IPS DF 6.9 (cell line): ENCODE results near the gene HYKK.
"Not testable (repeated sequence)": the region's sequence is repeated elsewhere in the genome, so short reads cannot be mapped to it uniquely, and the experiment has no call there.

ENCODE experiments used
- DNase-seq: peaks from one replicate; pipeline ENCODE4 v3.0.0-alpha.2; 2013; ENCODE audit warnings: low read depth, low spot score
- H3K27ac ChIP-seq: one replicate; pipeline ENCODE4 v1.5.1; 2013; ENCODE audit warnings: low read length, control low read depth
- H3K27me3 ChIP-seq: 2 replicates; pipeline ENCODE4 v1.6.1; 2013; ENCODE audit warnings: mild to moderate bottlenecking, low read length; ENCODE audit not compliant: control insufficient read depth, insufficient read depth
- H3K36me3 ChIP-seq: 2 replicates; pipeline ENCODE4 v1.6.1; 2013; ENCODE audit warnings: low read length; ENCODE audit not compliant: control insufficient read depth, insufficient read depth
- H3K4me1 ChIP-seq: 2 replicates; pipeline ENCODE4 v1.6.1; 2013; ENCODE audit warnings: low read length; ENCODE audit not compliant: control insufficient read depth, insufficient read depth
- H3K4me3 ChIP-seq: 2 replicates; pipeline ENCODE4 v1.5.1; 2013; ENCODE audit warnings: mild to moderate bottlenecking, low read length
- H3K9me3 ChIP-seq: 2 replicates; pipeline ENCODE4 v1.6.1; 2013; ENCODE audit warnings: low read length, inconsistent platforms; ENCODE audit not compliant: control insufficient read depth, insufficient read depth
- whole genome bisulfite sequencing: extraction: QIAGEN DNeasy Blood & Tissue Kit; methylation state at CpG from one replicate; pipeline ENCODE4 v1.1.7; 2013; ENCODE audit warnings: mixed read lengths, missing lambda C conversion rate; ENCODE audit not compliant: insufficient read length, insufficient coverage; 5-methylcytosine and 5-hydroxymethylcytosine counted together

Gene HYKK

GRCh38 chr15:78507831-78508160, 419 bp downstream of the HYKK start:
- no CpG with 5 or more reads among the region's 13 CpGs for WGBS
- Histone ChIP-seq H3K4me3 (peak overlapping the region; percentile 71; the same call in 1 of the 2 replicates), H3K27ac (no peak overlapping the region), H3K36me3 (no peaks in the 10 kb centered on the region), H3K4me1 (no peaks in the 10 kb centered on the region), H3K9me3 (no peaks in the 10 kb centered on the region), H3K27me3 (no peaks in the 10 kb centered on the region; the same call in 1 of the 2 replicates)
- no peak for DNase-seq

DNA sequence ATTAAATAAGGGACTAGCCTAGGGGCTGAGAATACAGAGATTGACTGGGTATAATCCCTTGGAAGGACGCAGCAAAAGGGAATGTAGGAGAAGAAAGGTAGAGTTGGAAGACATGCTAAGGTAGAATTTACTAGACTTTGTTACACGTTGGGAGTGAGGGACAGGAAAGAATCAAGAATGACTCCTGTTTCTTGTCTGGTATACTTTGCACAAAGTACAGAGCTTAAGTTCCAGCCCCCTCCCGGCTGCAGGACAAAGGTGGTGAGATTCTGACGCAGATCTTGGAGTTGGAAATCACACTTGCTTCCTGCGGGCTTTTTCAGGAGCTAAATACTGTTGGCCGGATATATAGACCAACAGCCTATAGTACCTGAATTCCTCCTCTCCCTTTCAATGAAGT, 895 bp downstream of the HYKK start:
- no CpG with 5 or more reads among the region's 6 CpGs for WGBS
- H3K4me3 ChIP-seq, result no peak overlapping the region
- DNase-seq, result no peak
- no peaks in the 10 kb centered on the region for H3K36me3 ChIP-seq
- H3K27ac ChIP-seq, result no peak overlapping the region
- no peaks in the 10 kb centered on the region for H3K9me3 ChIP-seq
- no peaks in the 10 kb centered on the region for H3K4me1 ChIP-seq
- H3K27me3 ChIP-seq, result no peaks in the 10 kb centered on the region; the same call in 1 of the 2 replicates

DNA sequence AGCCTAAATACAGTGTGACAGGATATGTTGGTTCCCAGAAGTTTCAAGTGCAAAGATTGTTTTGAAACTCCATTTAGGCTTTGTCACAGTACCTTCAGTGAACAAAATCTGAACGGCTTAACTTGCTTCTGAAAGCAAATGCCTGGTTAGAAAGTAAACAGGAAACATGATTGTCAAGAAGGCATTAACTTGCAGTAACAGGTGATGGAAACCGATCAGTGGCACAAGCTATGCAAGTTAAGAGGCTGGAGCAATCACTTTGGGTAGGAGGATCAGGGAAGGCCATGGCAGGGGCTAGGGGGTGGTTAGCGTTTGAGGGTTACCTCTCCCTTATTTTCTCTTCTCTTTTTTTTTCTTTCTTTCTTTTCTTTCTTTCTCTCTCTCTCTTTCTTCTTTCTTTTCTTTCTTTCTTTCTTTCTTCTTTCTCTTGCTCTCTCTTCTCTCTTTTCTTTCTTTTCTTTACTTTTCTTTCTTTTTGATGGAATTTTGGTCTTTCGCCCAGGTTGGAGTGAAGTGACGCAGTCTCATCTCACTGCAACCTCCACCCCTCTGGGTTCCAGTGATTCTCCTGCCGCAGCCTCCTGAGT, 2.4 kb downstream of the HYKK start:
- no peaks in the 10 kb centered on the region; the same call in 1 of the 2 replicates for H3K27me3 ChIP-seq
- no peak for DNase-seq
- no peaks in the 10 kb centered on the region for H3K36me3 ChIP-seq
- WGBS, result no CpG with 5 or more reads among the region's 6 CpGs
- no peaks in the 10 kb centered on the region for H3K4me1 ChIP-seq
- no peaks in the 10 kb centered on the region for H3K9me3 ChIP-seq
- H3K4me3 ChIP-seq, result no peak overlapping the region
- no peak overlapping the region for H3K27ac ChIP-seq

- H3K4me3 ChIP-seq, H3K27me3 ChIP-seq, H3K4me1 ChIP-seq, H3K36me3 ChIP-seq, DNase-seq, H3K27ac ChIP-seq, H3K9me3 ChIP-seq: not testable (repeated sequence)
- WGBS, result no CpG with 5 or more reads among the region's 3 CpGs
These were observed 12.7 kb downstream of the HYKK start for GRCh38 chr15:78520035-78520434.

DNA sequence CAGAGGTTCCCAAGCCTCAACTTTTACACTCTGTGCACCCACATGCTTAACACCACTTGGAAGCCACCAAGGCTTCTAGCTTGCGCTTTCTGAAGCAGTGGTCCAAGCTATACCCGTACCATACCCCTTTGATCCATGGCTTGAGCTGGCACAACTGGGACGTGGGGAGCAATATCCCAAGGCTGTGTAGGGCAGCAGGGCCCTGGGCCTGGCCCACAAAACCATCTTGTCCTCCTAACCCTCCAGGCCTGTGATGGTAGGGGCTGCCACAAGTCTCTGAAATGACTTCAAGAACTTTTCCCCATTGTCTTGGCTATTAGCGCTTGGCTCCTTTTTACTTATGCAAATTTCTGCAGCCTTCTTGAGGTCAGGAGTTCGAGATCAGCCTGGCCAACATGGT, 16.9 kb downstream of the HYKK start:
- no peak overlapping the region for H3K4me3 ChIP-seq
- no peaks in the 10 kb centered on the region for H3K4me1 ChIP-seq
- H3K27ac ChIP-seq, result no peak overlapping the region
- no peak for DNase-seq
- H3K36me3 ChIP-seq, result no peaks in the 10 kb centered on the region
- H3K9me3 ChIP-seq, result peaks cover 1% of the 10 kb centered on the region; the same call in 1 of the 2 replicates
- no CpG with 5 or more reads among the region's 5 CpGs for WGBS
- H3K27me3 ChIP-seq, result no peaks in the 10 kb centered on the region

DNA sequence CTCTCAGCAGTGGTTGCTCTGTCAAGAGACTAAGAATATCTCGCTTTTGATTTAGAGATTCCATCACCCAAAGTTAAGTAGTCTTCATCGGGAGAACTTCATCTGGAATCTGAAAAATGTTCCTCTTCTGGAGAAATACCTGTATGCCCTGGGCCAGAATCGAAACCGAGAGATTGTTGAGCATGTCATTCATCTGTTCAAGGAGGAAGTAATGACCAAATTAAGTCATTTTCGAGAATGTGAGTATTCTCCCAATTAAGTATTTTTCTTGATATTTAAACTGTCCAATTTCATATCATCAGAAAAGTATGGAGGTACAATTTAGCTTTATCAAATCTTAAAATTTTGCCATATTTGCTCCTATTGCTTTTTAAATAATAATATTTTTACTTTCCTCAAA, 19.9 kb downstream of the HYKK start:
- DNase-seq, result no peak
- no peaks in the 10 kb centered on the region for H3K4me1 ChIP-seq
- WGBS, result no CpG with 5 or more reads among the region's 5 CpGs
- peaks cover 1% of the 10 kb centered on the region; the same call in 1 of the 2 replicates for H3K9me3 ChIP-seq
- H3K27me3 ChIP-seq, result no peaks in the 10 kb centered on the region
- H3K27ac ChIP-seq, result no peak overlapping the region
- H3K36me3 ChIP-seq, result no peaks in the 10 kb centered on the region
- H3K4me3 ChIP-seq, result no peak overlapping the region

DNA sequence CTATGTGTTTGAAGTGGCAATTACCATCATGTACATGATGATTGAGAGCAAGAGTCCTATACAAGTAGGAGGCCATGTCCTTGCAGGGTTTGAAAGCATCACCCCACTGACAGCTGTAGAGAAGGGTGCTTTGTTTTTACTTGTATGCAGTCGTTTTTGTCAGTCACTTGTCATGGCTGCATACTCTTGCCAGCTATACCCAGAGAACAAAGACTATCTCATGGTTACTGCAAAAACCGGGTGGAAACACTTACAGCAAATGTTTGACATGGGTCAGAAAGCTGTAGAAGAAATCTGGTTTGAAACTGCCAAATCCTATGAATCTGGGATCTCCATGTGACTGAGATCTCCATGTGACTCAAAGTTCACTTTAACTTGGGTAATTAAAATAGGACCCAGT, 26.0 kb downstream of the HYKK start:
- H3K4me3 ChIP-seq, result no peak overlapping the region
- no CpG with 5 or more reads among the region's 2 CpGs for WGBS

DNA sequence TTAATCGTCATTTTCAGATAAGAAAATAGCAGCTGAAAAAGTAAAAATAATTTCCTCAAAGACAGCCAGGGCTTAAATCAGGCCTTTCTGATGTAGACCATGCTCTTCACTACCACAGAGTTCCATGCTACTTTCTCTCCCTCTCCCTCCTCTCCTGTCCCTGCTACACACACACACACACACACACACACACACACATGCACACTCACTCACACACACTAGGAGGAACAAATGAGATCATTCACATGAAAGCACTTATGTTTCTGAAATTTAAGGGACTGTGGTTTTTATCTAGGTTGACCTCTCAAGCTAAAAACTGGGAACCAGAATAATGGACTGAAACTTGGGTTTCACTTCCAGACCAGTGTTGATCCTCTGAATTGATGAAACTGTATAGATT, 28.8 kb downstream of the HYKK start:
- no CpG with 5 or more reads among the region's 1 CpG for WGBS
- no peak overlapping the region for H3K4me3 ChIP-seq
- H3K27ac ChIP-seq, result no peak overlapping the region
- no peaks in the 10 kb centered on the region for H3K4me1 ChIP-seq
- DNase-seq, result no peak
- H3K27me3 ChIP-seq, result no peaks in the 10 kb centered on the region
- H3K36me3 ChIP-seq, result no peaks in the 10 kb centered on the region
- no peaks in the 10 kb centered on the region for H3K9me3 ChIP-seq

More for the DNA sequence above, 26.0 kb downstream of the HYKK start:
- no peaks in the 10 kb centered on the region for H3K36me3 ChIP-seq
- H3K27me3 ChIP-seq, result no peaks in the 10 kb centered on the region
- no peak overlapping the region for H3K27ac ChIP-seq
- no peak for DNase-seq
- no peaks in the 10 kb centered on the region for H3K9me3 ChIP-seq
- no peaks in the 10 kb centered on the region for H3K4me1 ChIP-seq

- Histone ChIP-seq H3K4me3 (no peak overlapping the region), H3K27ac (no peak overlapping the region), H3K27me3 (no peaks in the 10 kb centered on the region), H3K9me3 (no peaks in the 10 kb centered on the region), H3K4me1 (no peaks in the 10 kb centered on the region), H3K36me3 (no peaks in the 10 kb centered on the region)
- no peak for DNase-seq
- WGBS, result no CpG with 5 or more reads among the region's 5 CpGs
These were observed 30.0 kb downstream of the HYKK start for GRCh38 chr15:78537266-78537905.

DNA sequence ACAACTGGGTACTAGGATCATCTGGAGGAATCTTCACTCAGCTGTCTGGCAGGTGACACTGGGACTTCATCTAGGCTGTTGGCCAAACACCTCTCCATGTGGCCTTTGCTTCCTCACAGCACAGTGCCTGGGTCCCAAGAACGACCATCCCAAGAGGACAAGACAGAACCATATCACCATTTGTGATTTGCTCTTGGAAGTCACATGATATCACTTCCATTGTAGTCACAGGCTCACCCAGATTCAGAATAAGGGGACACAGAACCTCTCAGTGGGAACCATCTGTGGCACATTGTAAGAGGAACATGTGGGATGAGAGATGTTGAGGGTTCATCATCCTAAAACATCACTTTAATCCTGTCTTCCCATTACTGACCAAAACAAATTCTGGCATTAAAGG, 31.0 kb downstream of the HYKK start:
- H3K27me3 ChIP-seq, result no peaks in the 10 kb centered on the region
- H3K4me1 ChIP-seq, result no peaks in the 10 kb centered on the region
- DNase-seq, result no peak
- WGBS, result no CpG with 5 or more reads among the region's 1 CpG
- H3K9me3 ChIP-seq, result no peaks in the 10 kb centered on the region
- H3K27ac ChIP-seq, result no peak overlapping the region
- no peak overlapping the region for H3K4me3 ChIP-seq
- no peaks in the 10 kb centered on the region for H3K36me3 ChIP-seq
